Sigmoid colon (tissue), 4 donors: ENCODE data around the gene CYBC1.

Experiments used
- EP300 ChIP-seq, 4 donors: sonication (generic); formaldehyde crosslinking; IDR thresholded peaks; one replicate each; pipeline ENCODE4 v1.6.1; 2017; ENCODE audit warnings: antibody characterized with exemption in 4 of 4
- TF ChIP-seq, protein P1 (sequence below), 4 experiments: fragments of 450-650 bp in 3 of 4; fragments of 200-600 bp in 1 of 4; IDR thresholded peaks; one replicate each; pipeline ENCODE4 v1.5.1; 2016 to 2019; ENCODE audit warnings: antibody characterized with exemption in 4 of 4, mild to moderate bottlenecking in 3 of 4, moderate library complexity in 2 of 4

GRCh38 chr17:82434216-82434565 lies 16.4 kb downstream of the CYBC1 start:
- TF ChIP-seq, protein P1, sequence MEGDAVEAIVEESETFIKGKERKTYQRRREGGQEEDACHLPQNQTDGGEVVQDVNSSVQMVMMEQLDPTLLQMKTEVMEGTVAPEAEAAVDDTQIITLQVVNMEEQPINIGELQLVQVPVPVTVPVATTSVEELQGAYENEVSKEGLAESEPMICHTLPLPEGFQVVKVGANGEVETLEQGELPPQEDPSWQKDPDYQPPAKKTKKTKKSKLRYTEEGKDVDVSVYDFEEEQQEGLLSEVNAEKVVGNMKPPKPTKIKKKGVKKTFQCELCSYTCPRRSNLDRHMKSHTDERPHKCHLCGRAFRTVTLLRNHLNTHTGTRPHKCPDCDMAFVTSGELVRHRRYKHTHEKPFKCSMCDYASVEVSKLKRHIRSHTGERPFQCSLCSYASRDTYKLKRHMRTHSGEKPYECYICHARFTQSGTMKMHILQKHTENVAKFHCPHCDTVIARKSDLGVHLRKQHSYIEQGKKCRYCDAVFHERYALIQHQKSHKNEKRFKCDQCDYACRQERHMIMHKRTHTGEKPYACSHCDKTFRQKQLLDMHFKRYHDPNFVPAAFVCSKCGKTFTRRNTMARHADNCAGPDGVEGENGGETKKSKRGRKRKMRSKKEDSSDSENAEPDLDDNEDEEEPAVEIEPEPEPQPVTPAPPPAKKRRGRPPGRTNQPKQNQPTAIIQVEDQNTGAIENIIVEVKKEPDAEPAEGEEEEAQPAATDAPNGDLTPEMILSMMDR (IDR thresholded peaks at IDR 0.05) = no peak
- TF ChIP-seq EP300 (IDR thresholded peaks at IDR 0.05) = no peak
